ENCODE results near the gene NUB1.

NUB1 gene

GRCh38 chr7:151377406-151377805 lies 35.8 kb downstream of the NUB1 start:
- DNase-seq (ENCODE audit: low read depth), result no peak

GRCh38 chr7:151378011-151378410 lies 36.4 kb downstream of the NUB1 start:
- no peak for DNase-seq (ENCODE audit: low read depth)

- DNase-seq (ENCODE audit: low read depth), result no peak
Measured at GRCh38 chr7:151378496-151379192, 37.0 kb downstream of the NUB1 start.

DNA sequence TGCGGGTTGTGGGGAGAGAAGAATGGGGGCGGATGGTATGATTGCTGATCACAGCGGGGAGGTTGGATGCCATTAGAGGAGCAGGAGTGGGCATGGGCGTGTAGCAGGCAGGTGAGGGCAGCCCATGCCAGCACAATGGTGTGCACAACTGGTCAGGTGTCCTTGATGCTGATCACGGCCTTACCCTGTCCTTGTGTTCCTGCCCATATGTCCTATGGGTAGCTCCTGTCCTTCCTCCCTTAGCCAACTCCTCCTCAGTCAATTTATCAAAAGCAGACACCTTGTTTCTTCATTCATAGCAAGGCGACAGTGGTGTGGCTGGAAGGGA lies 37.5 kb downstream of the NUB1 start:
- DNase-seq (ENCODE audit: low read depth), result no peak

DNA sequence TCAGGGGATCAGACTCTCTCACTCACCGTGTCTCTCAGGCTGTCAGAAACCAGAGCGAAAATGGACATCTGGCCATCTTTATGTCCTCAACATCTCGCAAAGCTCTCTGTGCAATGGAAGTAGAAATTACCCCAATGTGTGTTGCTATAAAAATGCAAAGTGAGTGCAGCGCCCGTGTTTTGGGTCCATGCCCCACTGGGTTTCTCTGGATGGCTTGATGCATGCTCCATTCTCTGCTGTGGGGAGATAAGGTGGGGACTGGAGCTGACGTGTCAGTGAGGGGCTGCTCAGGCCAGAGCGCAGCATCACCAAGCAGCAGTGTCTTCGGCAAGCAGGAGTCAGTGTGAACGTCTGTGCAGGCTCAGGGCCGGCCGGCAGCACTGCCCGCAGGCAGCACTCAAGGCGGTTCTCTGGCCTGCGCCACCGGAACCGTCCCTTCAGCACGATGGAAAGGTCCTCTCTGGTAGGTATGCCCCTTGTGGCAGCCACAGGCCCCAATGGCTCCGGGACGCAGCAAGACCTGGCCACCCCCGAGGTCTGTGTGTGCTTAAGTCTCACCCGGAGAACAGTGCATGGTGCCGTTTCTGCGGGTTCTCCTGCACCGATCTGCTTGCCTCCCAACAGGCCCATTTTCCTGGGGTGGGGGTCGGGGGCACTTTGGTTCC lies 38.1 kb downstream of the NUB1 start:
- DNase-seq (ENCODE audit: low read depth), result no peak

DNA sequence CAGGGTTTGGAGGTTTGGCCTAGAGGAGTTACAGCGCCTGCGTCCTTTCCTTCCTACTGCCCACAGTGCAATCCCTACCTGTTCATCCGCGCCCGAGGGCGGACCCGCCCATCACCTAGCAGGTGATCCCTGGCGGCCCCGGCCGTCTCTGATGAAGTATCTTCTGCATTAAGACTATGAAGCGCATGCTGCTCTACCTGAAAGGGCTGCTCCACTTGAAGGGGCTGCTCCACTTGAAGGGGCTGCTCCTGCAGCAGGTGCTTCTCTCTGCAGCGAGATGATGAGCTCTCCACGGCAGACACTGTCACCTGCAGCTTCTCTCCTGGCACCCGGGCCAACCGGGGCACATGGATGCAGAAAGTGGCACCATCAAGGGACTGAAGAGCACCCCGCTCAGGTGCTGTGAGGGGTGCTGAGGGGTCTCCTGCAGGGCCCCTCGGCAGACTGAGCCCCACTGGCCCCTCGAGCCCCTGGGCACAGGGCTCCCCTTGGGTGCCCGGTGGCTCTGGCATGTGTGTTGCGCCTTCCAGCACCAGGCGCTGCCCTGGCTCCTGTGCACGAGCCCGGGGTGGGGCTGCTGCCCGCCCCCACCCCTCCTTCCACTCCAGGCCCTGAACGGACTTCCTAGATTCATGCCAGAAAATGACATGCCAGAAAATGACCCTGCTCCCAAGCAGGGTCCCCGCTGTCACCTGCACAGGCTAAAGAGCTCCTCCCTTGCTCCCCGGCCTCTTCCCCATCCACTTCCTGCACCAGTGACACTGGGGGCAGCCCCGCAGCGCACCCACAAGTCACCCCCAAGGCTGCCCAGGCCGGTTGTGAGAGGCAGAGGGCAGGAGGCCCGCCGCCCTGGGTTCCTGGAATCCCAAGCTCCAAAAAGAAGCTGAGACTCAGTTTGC lies 38.8 kb downstream of the NUB1 start:
- DNase-seq (ENCODE audit: low read depth), result no peak

DNA sequence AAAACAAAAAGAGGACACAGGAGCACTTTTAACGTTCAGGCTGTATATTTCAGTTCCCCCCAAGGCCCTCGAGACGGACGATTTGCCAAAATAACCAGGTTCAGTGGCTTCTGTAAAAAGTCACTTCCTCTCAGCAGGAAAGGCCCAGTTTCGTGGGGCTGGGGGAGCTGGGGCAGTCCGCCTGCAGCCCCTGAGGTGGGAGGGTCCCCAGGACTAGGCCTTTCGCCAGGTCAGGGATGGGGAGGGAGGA lies 39.4 kb downstream of the NUB1 start:
- no peak for DNase-seq (ENCODE audit: low read depth)

GRCh38 chr7:151381348-151382078 lies 39.9 kb downstream of the NUB1 start:
- peak; percentile 4 for DNase-seq (ENCODE audit: low read depth)

GRCh38 chr7:151382079-151382885 lies 40.7 kb downstream of the NUB1 start:
- DNase-seq (ENCODE audit: low read depth), result no peak

DNA sequence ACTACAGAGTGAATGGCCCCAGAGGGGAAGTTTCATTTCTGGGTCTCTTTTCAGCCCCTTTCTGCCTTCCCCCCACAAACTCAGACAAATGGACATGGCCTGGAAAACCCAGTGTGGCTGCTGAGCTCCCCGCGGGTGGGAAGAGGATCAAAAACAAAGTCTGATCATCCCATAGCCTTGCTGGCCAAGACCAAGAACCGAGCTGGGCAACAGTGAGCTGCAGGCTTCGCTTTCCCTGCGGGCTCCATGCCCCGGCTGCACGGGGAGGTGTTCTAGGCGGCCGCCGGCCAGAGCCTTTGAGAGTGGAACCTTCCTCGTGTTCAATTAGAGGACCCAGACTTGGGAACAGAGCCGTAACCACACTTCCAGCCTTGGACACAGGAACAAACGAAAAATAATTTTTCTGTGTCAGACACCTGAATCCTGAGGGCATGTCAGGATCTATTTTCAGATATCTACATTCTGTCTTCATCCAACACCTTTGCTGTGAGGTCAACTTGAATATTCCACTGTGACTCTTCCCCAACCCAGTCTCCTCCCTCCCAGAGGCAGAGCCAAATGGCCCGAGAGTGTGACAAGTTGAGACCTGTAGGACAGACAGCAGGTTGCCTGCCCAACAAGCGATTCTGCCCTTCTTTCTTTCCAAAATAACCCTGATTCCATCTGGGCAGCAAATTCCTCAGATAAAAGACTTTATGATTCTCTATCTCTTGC lies 42.2 kb downstream of the NUB1 start:
- DNase-seq (ENCODE audit: low read depth), result no peak

GRCh38 chr7:151384352-151384697 lies 42.7 kb downstream of the NUB1 start:
- no peak for DNase-seq (ENCODE audit: low read depth)

DNA sequence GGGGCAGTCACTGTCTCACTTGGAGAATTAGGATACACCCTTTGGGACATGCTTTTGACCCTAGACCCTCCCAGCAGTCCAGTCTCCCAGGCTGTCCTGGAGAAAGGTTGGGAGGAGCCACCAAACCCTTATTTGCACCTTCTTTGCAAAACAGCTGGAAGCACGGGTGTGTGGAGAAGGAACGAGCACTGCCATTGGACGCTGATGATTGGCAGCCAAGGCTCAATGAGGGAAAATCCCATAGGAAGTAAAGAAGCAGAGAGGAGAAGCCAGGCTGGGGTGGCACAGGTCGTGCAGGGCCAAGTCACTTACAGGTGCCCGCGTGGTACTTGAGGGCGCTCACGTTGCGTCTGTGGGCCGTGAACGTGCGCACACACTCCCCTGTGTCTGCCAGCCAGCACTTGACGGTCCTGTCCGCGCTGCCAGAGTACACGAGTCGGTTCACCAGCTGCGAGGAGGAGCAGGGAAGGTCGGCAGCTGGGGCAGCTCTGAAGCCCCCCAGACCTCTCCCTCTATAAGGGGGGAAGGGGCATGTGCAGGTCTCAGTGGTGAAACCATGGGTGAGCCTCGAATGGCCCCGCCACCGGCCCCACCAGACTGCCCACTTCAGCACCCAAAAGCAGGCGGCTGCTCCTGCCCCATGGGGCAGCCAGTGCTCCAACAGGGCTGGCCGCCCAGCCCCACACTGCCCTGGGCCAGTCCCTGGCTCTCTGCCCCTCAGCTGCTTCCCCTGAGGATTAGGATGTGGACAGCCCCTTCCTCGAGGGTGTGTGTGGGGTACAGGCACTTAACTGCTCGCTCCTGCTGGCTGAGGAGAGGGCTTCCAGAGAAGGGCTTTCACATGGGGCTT lies 43.4 kb downstream of the NUB1 start:
- no peak for DNase-seq (ENCODE audit: low read depth)

GRCh38 chr7:151385626-151386300 lies 44.2 kb downstream of the NUB1 start:
- no peak for DNase-seq (ENCODE audit: low read depth)

DNA sequence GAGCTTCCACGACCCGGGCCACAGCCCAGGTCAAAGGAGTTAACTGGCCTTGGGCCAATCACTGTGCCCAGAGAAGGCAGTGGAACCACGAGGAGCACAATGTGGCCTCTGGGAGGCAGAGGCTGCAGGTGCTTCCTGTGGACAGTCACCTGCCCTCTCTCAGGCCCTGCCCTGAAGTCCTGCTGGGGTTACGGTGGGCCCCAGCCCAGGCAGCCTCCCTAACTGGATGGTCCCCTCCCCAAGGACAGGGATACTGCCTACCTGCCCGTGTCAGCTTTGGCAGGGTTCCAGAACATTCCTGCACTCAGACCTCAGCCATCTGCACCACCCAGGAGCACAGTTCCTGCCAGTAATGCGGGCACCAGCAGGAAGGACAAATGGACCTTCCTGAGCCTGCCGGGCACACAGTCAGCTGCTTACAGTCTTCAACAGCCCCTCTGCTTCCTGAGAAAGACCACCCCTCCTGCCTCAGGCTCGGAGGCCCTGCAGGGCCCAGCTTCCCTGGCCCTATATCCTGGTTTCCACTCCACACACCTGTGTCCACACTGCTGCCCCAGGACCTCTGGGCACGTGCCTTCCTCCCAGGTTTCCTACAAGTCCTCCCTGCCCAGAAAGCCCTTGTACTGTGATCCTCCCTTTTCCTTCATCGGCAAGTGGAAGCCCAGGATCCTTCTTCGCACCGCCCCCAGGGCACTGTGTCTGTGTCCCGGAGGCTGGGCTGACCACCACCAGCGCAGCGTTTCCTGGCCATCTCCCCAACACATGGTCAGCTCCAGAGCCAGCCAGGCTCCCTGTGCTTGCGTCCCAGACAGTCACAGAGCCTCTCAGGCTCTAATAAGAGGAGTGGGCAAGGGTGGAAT lies 44.9 kb downstream of the NUB1 start:
- DNase-seq (ENCODE audit: low read depth), result no peak

GRCh38 chr7:151387161-151388006 lies 45.8 kb downstream of the NUB1 start:
- DNase-seq (ENCODE audit: low read depth), result no peak

DNA sequence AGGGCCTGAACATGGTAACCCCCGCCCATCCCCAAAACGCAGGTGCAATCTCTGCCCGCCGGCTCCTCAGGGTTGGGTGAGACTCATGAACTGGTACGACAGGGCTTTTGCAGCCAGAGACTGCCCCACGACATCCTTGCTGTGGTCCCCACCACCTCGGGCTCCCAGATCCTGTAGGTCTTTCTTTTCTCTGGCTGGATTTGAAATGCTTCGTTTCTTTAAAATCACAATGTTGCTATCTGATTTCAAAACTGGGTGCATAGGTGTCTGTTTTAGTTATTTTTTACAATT lies 46.3 kb downstream of the NUB1 start:
- DNase-seq (ENCODE audit: low read depth), result no peak

DNA sequence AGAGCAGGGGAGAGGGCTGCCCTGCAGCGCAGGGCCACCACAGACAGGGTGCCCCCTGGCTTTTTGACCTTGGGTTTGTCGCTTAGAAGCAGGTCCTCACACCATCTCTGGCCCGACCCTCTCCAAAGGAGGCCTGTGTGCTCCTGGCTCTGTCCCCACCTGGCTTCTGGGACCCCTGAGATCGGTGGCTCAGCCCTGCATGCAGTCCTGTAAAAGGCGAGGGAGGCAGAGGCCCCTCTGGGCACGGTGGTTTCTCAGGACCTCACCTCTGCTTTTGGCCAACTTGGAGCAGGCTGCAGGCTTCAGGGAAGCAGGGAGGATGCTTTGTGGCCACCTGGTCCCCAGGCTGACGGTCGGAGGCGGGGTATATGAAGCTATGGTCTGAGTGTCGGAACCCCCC lies 46.8 kb downstream of the NUB1 start:
- no peak for DNase-seq (ENCODE audit: low read depth)
